GM06990 (cell line): Measurements from ENCODE around the gene DHDH.

ENCODE experiments used
- DNase-seq: peaks from one replicate; pipeline ENCODE4 v3.0.0-alpha.2; 2011; ENCODE audit not compliant: insufficient read length; ENCODE audit errors: extremely low read depth
- H3K27me3 ChIP-seq: replicated peaks from 2 replicates; pipeline ENCODE4 v1.6.0; 2011; ENCODE audit warnings: low read length; ENCODE audit not compliant: control insufficient read depth, insufficient read depth
- H3K36me3 ChIP-seq: 2 replicates; pipeline ENCODE4 v1.5.1; 2011; ENCODE audit warnings: low read length; ENCODE audit not compliant: control insufficient read depth, insufficient read depth
- H3K4me3 ChIP-seq: replicated peaks from 2 replicates; pipeline ENCODE4 v1.5.1; 2011; ENCODE audit warnings: low read depth, mild to moderate bottlenecking, control low read depth, low read length
- TF ChIP-seq, protein P1 (sequence below): IDR thresholded peaks from 2 replicates; pipeline ENCODE4 v1.5.1; 2011; ENCODE audit warnings: low read length, control low read depth, mild to moderate bottlenecking, inconsistent platforms; ENCODE audit not compliant: insufficient read depth, poor library complexity, severe bottlenecking

Gene DHDH

DNA sequence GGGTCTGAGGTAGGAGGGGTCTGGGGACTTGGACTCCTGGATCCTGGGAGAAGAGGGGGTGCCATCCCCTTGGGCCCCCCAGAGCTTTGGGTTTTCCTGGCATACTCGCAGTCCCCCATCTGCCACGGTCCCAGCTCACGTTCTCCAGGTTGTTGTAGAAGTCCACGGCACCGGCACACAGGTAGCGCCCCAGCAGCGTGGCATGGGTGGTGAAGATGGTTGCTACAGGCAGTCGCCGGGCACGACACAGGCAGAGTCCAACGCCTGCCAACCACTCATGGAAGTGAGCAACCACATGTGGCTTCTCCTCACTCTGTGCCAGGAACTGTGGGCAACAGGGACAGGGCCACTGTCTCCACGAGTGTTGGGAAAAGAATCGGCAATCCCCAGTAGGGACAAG lies 52.2 kb downstream of the DHDH start:
- Histone ChIP-seq H3K36me3 (peaks cover 26% of the 10 kb centered on the region), H3K27me3 (no peaks in the 10 kb centered on the region), H3K4me3 (no peak overlapping the region)
- DNase-seq = no peak
- TF ChIP-seq, protein P1, sequence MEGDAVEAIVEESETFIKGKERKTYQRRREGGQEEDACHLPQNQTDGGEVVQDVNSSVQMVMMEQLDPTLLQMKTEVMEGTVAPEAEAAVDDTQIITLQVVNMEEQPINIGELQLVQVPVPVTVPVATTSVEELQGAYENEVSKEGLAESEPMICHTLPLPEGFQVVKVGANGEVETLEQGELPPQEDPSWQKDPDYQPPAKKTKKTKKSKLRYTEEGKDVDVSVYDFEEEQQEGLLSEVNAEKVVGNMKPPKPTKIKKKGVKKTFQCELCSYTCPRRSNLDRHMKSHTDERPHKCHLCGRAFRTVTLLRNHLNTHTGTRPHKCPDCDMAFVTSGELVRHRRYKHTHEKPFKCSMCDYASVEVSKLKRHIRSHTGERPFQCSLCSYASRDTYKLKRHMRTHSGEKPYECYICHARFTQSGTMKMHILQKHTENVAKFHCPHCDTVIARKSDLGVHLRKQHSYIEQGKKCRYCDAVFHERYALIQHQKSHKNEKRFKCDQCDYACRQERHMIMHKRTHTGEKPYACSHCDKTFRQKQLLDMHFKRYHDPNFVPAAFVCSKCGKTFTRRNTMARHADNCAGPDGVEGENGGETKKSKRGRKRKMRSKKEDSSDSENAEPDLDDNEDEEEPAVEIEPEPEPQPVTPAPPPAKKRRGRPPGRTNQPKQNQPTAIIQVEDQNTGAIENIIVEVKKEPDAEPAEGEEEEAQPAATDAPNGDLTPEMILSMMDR = no peak

DNA sequence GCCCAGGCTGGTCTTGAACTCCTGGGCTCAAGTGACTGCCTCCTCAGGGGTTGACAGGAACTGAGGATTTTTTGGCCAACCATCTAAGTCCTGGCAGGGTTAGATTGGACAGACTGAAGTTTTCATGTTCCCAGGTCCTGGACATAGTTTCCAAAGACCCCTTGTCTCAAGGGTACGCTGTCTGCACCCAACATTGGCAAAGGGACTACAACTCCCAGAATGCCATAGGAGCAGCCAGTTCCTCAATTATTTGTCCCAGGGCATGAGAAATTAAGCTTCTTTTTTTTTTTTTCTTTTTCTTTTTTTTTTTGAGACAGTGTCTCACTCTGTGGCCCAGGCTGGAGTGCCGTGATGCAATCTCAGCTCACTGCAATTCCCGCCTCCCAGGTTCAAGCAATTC lies 52.7 kb downstream of the DHDH start:
- peaks cover 26% of the 10 kb centered on the region for H3K36me3 ChIP-seq
- no peak for DNase-seq
- H3K27me3 ChIP-seq = no peaks in the 10 kb centered on the region
- TF ChIP-seq, protein P1 = no peak
- H3K4me3 ChIP-seq = no peak overlapping the region

DNA sequence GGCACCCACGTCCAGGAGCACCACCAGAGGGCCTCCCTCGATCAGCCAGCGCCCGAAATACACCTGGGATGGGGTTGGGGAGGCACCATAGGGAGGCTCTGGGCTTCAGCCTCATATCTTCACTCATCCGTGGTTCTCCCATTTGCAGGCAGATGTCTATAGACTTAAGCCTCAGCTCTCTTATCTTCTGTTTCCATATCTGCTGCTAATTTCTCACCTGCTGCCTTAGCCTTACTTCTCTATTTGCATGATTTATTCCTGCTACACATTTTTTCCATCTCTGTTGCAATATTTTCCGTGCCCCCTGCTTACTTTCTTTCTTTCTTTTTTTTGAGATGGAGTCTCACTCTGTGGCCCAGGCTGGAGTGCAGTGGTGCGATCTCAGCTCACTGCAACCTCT lies 53.8 kb downstream of the DHDH start:
- DNase-seq = no peak
- TF ChIP-seq, protein P1 = no peak
- Histone ChIP-seq H3K27me3 (no peaks in the 10 kb centered on the region), H3K36me3 (peaks cover 20% of the 10 kb centered on the region), H3K4me3 (no peak overlapping the region)

- DNase-seq = no peak
- H3K27me3 ChIP-seq = no peaks in the 10 kb centered on the region
- peaks cover 18% of the 10 kb centered on the region for H3K36me3 ChIP-seq
- H3K4me3 ChIP-seq = no peak overlapping the region
- TF ChIP-seq, protein P1 = no peak
Observed at GRCh38 chr19:48988286-48988685, 54.8 kb downstream of the DHDH start.

DNA sequence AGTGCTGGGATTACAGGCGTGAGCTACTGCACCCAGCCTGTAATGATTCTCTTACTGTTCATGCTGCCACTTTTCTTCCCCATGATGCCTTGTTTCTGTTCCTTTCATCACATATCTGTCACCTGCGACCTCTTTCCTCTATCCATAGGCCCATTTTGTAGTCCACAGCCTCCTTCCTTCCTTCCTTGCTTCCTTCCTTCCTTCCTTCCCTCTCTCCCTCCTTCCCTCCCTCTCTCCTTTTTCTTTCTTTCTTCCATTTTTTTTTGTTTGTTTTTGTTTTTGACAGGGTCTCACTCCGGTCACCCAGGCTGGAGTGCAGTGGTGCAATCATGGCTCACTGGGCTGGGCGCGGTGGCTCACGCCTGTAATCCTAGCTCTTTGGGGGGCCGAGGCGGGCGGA lies 55.4 kb downstream of the DHDH start:
- TF ChIP-seq, protein P1 = no peak
- no peak overlapping the region for H3K4me3 ChIP-seq
- no peaks in the 10 kb centered on the region for H3K27me3 ChIP-seq
- no peak for DNase-seq
- H3K36me3 ChIP-seq = peaks cover 18% of the 10 kb centered on the region

- TF ChIP-seq, protein P1 = no peak
- Histone ChIP-seq H3K36me3 (peaks cover 18% of the 10 kb centered on the region), H3K4me3 (no peak overlapping the region), H3K27me3 (no peaks in the 10 kb centered on the region)
- no peak for DNase-seq
Observed at GRCh38 chr19:48989701-48990291, 56.3 kb downstream of the DHDH start.
